HepG2 (cell line): ENCODE data around the gene CD9. TPM values are rescaled to one million over a fixed set of nuclear protein-coding genes. Genes with fewer than 3 reads are reported as not detected.
A peak's percentile ranks its signal among the peaks of the same experiment; 100 is the strongest.

ENCODE experiments used
- ARID5B ChIP-seq: IDR thresholded peaks from 2 replicates; pipeline ENCODE4 v1.4.0; 2020; ENCODE audit warnings: mild to moderate bottlenecking, missing genetic modification reagents
- ASH2L ChIP-seq: fragments of 300-600, 200-600 bp; sonication (generic); IDR thresholded peaks from 2 replicates; pipeline ENCODE4 v1.7.0; 2017; ENCODE audit warnings: low read depth, mild to moderate bottlenecking, moderate library complexity, mixed read lengths, low read length; ENCODE audit not compliant: insufficient read length
- HMG20B ChIP-seq: conservative IDR thresholded peaks from 2 replicates; pipeline ENCODE4 v1.6.1; 2016; ENCODE audit warnings: missing genetic modification reagents, missing compliant biosample characterization
- HOMEZ ChIP-seq: IDR thresholded peaks from 2 replicates; pipeline ENCODE4 v1.6.1; 2016; ENCODE audit warnings: low read depth
- NCOA2 ChIP-seq: sonication (generic); formaldehyde crosslinking; IDR thresholded peaks from 2 replicates; pipeline ENCODE4 v1.8.0; 2022; ENCODE audit warnings: inconsistent platforms
- SOX13 ChIP-seq, 3 experiments: fragments of 450-650 bp in 1 of 3; sonication (generic) in 1 of 3; formaldehyde crosslinking in 1 of 3; IDR thresholded peaks in 2 of 3; conservative IDR thresholded peaks in 1 of 3; 2 replicates each; pipeline versions ENCODE4 v1.5.0 to v1.6.1; 2016 to 2020; ENCODE audit warnings: antibody characterized with exemption in 1 of 3, mild to moderate bottlenecking in 1 of 3, missing compliant biosample characterization in 1 of 3, missing genetic modification reagents in 1 of 3, moderate library complexity in 1 of 3
- STAG1 ChIP-seq: sonication (generic); formaldehyde crosslinking; IDR thresholded peaks from 2 replicates; pipeline ENCODE4 v1.4.0; 2020; ENCODE audit warnings: missing genetic modification reagents
- TBX2 ChIP-seq: sonication (generic); formaldehyde crosslinking; IDR thresholded peaks from 2 replicates; pipeline ENCODE4 v1.5.0; 2020; ENCODE audit warnings: missing genetic modification reagents, mild to moderate bottlenecking, borderline replicate concordance
- XRCC5 ChIP-seq: fragments of 200-400 bp; formaldehyde crosslinking; optimal IDR thresholded peaks from 2 replicates; pipeline ENCODE3; 2017; ENCODE audit warnings: mild to moderate bottlenecking, low read length
- ZNF337 ChIP-seq: sonication (generic); formaldehyde crosslinking; IDR thresholded peaks from 2 replicates; pipeline ENCODE4 v1.5.1; 2020; ENCODE audit warnings: missing genetic modification reagents, low read depth, mild to moderate bottlenecking, borderline replicate concordance
- ZNF674 ChIP-seq: sonication (generic); formaldehyde crosslinking; IDR thresholded peaks from 2 replicates; pipeline ENCODE4 v1.5.0; 2020; ENCODE audit warnings: low read depth, mild to moderate bottlenecking, missing genetic modification reagents
- ZNF691 ChIP-seq: sonication (generic); formaldehyde crosslinking; IDR thresholded peaks from 2 replicates; pipeline ENCODE4 v1.4.0; 2020; ENCODE audit warnings: missing genetic modification reagents, low read depth, mild to moderate bottlenecking, borderline replicate concordance
- ZNF772 ChIP-seq: sonication (generic); formaldehyde crosslinking; IDR thresholded peaks from 2 replicates; pipeline ENCODE4 v1.5.0; 2020; ENCODE audit warnings: mild to moderate bottlenecking, missing genetic modification reagents
- ZNF781 ChIP-seq: sonication (generic); formaldehyde crosslinking; IDR thresholded peaks from 2 replicates; pipeline ENCODE4 v1.5.1; 2020; ENCODE audit warnings: borderline replicate concordance, mild to moderate bottlenecking, missing genetic modification reagents; ENCODE audit errors: not compliant biosample characterization
- polyA plus RNA-seq, 8 experiments: library from polyadenylated mRNA; depleted of rRNA in 3 of 8; stranded (reverse) in 7 of 8; unstranded in 1 of 8; fragments of >200 nt; fragmentation: Illumina TruSeq in 4 of 8; extraction: Trizol in 4 of 8; gene quantifications; 2 replicates each; pipeline versions ENCODE4 v1.2.1 to v1.2.3, GENCODE V29; 2011 to 2016; ENCODE audit warnings: low read depth in 4 of 8, missing spikeins in 1 of 8, mixed read lengths in 1 of 8; ENCODE audit not compliant: insufficient read depth in 1 of 8
- total RNA-seq, 5 experiments: library from RNA; depleted of rRNA; stranded (reverse); fragments of >200 nt; fragmentation: Illumina TruSeq; extraction: Trizol; gene quantifications; 2 replicates each; pipeline ENCODE4 v1.2.3, GENCODE V29; 2016; ENCODE audit warnings: low read depth in 1 of 5
- TF ChIP-seq, protein P1 (sequence below): IDR thresholded peaks from 2 replicates; pipeline ENCODE4 v1.6.1; 2016; ENCODE audit warnings: low read depth, borderline replicate concordance
- TF ChIP-seq, protein P2 (sequence below): sonication (generic); formaldehyde crosslinking; IDR thresholded peaks from 2 replicates; pipeline ENCODE4 v1.4.0; 2020; ENCODE audit warnings: missing genetic modification reagents
- TF ChIP-seq, protein P3 (sequence below): sonication (generic); formaldehyde crosslinking; IDR thresholded peaks from 2 replicates; pipeline ENCODE4 v1.5.1; 2020; ENCODE audit warnings: mild to moderate bottlenecking, moderate library complexity, missing genetic modification reagents

CD9 gene
- total and polyA plus RNA-seq, 2 of the 13 experiments (the other 11 are each of a cell fraction or from before 2014, with no cell fraction given), result 5.8 to 38.3 TPM

DNA sequence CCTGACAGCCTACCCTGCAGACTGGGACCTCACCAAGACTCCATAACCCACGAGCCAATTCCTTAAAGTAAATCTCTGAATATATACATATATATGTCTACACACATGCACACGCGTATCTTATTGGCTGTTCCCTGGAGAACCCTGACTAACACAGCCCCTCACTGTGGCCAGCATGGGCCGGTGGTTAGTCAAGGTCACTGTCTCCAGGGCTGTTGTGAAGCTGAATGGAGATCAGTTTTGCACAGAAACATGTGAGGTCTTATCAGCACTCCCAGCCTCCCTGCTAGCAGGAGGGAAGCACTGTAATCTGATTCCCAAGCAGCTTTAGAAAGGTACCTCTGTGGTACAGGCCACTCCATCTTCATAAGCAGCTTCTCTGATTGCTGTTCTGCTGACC, 63.7 kb downstream of the CD9 start (continued):
- TF ChIP-seq, protein P1, sequence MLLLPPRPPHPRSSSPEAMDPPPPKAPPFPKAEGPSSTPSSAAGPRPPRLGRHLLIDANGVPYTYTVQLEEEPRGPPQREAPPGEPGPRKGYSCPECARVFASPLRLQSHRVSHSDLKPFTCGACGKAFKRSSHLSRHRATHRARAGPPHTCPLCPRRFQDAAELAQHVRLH (CRISPR knock-in tag), result no peak
- TF ChIP-seq TBX2 (peak; percentile 55), ZNF781 (CRISPR knock-in tag) (no peak), HOMEZ (CRISPR knock-in tag) (no peak), ARID5B (peak; percentile 52), ZNF674 (CRISPR knock-in tag) (no peak), XRCC5 (peak; percentile 29), ZNF337 (CRISPR knock-in tag) (no peak), SOX13 (IDR thresholded peaks at IDR 0.05) (no peak), SOX13 (CRISPR knock-in tag; conservative IDR thresholded peaks at IDR 0.05 in 1 of 2, IDR thresholded peaks at IDR 0.05 in 1 of 2) (peak in 1 of 2 experiments; percentile 47; a peak in 1 of 4 replicates), ZNF691 (CRISPR knock-in tag) (no peak), NCOA2 (CRISPR knock-in tag) (no peak), HMG20B (no peak), STAG1 (0 out of 2 replicates have a peak, but pooled peaks have one; percentile 5), ASH2L (no peak), ZNF772 (CRISPR knock-in tag) (0 out of 2 replicates have a peak, but pooled peaks have one; percentile 19)
- TF ChIP-seq, protein P2, sequence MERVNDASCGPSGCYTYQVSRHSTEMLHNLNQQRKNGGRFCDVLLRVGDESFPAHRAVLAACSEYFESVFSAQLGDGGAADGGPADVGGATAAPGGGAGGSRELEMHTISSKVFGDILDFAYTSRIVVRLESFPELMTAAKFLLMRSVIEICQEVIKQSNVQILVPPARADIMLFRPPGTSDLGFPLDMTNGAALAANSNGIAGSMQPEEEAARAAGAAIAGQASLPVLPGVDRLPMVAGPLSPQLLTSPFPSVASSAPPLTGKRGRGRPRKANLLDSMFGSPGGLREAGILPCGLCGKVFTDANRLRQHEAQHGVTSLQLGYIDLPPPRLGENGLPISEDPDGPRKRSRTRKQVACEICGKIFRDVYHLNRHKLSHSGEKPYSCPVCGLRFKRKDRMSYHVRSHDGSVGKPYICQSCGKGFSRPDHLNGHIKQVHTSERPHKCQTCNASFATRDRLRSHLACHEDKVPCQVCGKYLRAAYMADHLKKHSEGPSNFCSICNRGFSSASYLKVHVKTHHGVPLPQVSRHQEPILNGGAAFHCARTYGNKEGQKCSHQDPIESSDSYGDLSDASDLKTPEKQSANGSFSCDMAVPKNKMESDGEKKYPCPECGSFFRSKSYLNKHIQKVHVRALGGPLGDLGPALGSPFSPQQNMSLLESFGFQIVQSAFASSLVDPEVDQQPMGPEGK (CRISPR knock-in tag), result peak; percentile 18; the same call in 1 of the 2 replicates
- TF ChIP-seq, protein P3, sequence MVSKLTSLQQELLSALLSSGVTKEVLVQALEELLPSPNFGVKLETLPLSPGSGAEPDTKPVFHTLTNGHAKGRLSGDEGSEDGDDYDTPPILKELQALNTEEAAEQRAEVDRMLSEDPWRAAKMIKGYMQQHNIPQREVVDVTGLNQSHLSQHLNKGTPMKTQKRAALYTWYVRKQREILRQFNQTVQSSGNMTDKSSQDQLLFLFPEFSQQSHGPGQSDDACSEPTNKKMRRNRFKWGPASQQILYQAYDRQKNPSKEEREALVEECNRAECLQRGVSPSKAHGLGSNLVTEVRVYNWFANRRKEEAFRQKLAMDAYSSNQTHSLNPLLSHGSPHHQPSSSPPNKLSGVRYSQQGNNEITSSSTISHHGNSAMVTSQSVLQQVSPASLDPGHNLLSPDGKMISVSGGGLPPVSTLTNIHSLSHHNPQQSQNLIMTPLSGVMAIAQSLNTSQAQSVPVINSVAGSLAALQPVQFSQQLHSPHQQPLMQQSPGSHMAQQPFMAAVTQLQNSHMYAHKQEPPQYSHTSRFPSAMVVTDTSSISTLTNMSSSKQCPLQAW (CRISPR knock-in tag), result no peak
